ENCODE data around the gene UNC93B1.

DNA sequence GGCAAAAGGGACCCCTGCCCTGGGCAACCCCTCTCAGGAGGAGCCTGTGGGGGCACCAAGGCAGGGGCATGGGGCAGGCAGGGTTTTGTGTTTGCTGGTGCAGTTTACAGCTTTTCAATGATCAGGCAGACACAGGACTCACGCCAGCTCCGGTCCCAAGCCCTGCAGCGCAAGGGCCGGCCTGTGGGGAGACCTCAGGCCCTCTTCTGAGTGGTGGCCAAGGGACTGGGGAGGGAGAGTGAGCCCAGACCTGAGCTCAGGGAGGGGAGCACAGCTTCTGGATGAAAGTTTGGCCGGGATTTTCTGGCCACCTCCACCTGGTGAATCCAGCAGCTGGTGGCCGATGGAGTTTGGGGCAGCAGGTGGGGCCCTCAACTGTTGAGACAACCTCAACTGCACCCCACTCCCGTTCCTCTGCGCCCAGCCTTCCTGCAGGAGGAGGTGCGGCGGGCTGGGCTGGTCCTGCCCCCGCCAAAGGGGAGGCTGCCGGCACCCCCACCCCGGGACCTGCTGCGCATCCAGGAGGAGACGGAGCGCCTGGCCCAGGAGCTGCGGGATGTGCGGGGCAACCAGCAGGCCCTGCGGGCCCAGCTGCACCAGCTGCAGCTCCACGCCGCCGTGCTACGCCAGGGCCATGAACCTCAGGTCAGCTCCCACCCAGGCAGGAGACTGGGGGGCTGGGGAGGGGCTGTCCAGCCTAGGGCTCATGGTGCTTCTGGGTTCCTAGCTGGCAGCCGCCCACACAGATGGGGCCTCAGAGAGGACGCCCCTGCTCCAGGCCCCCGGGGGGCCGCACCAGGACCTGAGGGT is 38.5 kb upstream of the UNC93B1 start:
- TF ChIP-seq, protein P1, sequence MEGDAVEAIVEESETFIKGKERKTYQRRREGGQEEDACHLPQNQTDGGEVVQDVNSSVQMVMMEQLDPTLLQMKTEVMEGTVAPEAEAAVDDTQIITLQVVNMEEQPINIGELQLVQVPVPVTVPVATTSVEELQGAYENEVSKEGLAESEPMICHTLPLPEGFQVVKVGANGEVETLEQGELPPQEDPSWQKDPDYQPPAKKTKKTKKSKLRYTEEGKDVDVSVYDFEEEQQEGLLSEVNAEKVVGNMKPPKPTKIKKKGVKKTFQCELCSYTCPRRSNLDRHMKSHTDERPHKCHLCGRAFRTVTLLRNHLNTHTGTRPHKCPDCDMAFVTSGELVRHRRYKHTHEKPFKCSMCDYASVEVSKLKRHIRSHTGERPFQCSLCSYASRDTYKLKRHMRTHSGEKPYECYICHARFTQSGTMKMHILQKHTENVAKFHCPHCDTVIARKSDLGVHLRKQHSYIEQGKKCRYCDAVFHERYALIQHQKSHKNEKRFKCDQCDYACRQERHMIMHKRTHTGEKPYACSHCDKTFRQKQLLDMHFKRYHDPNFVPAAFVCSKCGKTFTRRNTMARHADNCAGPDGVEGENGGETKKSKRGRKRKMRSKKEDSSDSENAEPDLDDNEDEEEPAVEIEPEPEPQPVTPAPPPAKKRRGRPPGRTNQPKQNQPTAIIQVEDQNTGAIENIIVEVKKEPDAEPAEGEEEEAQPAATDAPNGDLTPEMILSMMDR (conservative IDR thresholded peaks at IDR 0.05): no peak
- no peak for TF ChIP-seq EZH2 (IDR thresholded peaks at IDR 0.05; ENCODE audit: low read depth)

All from PC-9 (cell line).